Fibroblast of the aortic adventitia (primary cell): Measurements from ENCODE around the gene NFATC3. TPM values are rescaled to one million over a fixed set of nuclear protein-coding genes. Genes with fewer than 3 reads are reported as not detected.

ENCODE experiments used
- DNase-seq: peaks from one replicate; pipeline ENCODE4 v3.0.0-alpha.2; 2010; ENCODE audit warnings: low read depth
- H3K4me3 ChIP-seq: 2 replicates; pipeline ENCODE4 v1.5.1; 2011; ENCODE audit warnings: low read depth, mild to moderate bottlenecking, control low read depth, low read length, moderate library complexity
- CTCF ChIP-seq: IDR thresholded peaks from 2 replicates; pipeline ENCODE4 v1.5.1; 2011; ENCODE audit warnings: mild to moderate bottlenecking, low read length, control low read depth, inconsistent platforms; ENCODE audit not compliant: insufficient read depth
- total RNA-seq: library from RNA; depleted of rRNA; stranded (reverse); fragments of >200 nt; gene quantifications from 2 replicates; pipeline ENCODE4 v1.2.3, GENCODE V29; 2012; ENCODE audit warnings: low replicate concordance

The NFATC3 gene
- total RNA-seq, 1 donor = 36.3 TPM

- DNase-seq = no peak
- no peak overlapping the region for H3K4me3 ChIP-seq
- no peak for TF ChIP-seq CTCF
These were observed 105.8 kb downstream of the NFATC3 start for GRCh38 chr16:68190736-68191510.

- no peak for DNase-seq
- TF ChIP-seq CTCF = no peak
- H3K4me3 ChIP-seq = no peak overlapping the region
These were observed 109.1 kb downstream of the NFATC3 start for GRCh38 chr16:68194251-68194650.

- H3K4me3 ChIP-seq = no peak overlapping the region
- no peak for DNase-seq
- no peak for TF ChIP-seq CTCF
These were observed 112.1 kb downstream of the NFATC3 start for GRCh38 chr16:68197250-68197649.

GRCh38 chr16:68200088-68200783 is 115.1 kb downstream of the NFATC3 start:
- peak; percentile 43 for DNase-seq
- H3K4me3 ChIP-seq = no peak overlapping the region
- TF ChIP-seq CTCF = no peak

- TF ChIP-seq CTCF = no peak
- no peak for DNase-seq
These were observed 116.9 kb downstream of the NFATC3 start for GRCh38 chr16:68202091-68202519.

GRCh38 chr16:68206245-68206644 is 121.1 kb downstream of the NFATC3 start:
- H3K4me3 ChIP-seq = no peak overlapping the region
- TF ChIP-seq CTCF = no peak
- DNase-seq = no peak

More at GRCh38 chr16:68202091-68202519, 116.9 kb downstream of the NFATC3 start:
- H3K4me3 ChIP-seq = no peak overlapping the region
